GM12878 (cell line): ENCODE data around the gene ARF3. TPM values are rescaled to one million over a fixed set of nuclear protein-coding genes. Genes with fewer than 3 reads are reported as not detected.

Experiments
- ATF3 ChIP-seq: IDR thresholded peaks from 2 replicates; pipeline ENCODE4 v1.6.1; 2011; ENCODE audit warnings: low read depth, mild to moderate bottlenecking, low read length, moderate library complexity, borderline replicate concordance; ENCODE audit errors: extremely low read depth
- CBX3 ChIP-seq: fragments of 200-600 bp; sonication (generic); IDR thresholded peaks from 2 replicates; pipeline ENCODE4 v1.6.1; 2016; ENCODE audit warnings: low read depth, borderline replicate concordance
- E2F8 ChIP-seq: fragments of 450-650 bp; IDR thresholded peaks from 2 replicates; pipeline ENCODE4 v1.6.1; 2018; ENCODE audit warnings: mild to moderate bottlenecking, low read depth, moderate library complexity; ENCODE audit not compliant: partially characterized antibody
- FOXK2 ChIP-seq: fragments of 450-650 bp; IDR thresholded peaks from 2 replicates; pipeline ENCODE4 v1.6.1; 2017; ENCODE audit warnings: mild to moderate bottlenecking, moderate library complexity
- polyA plus RNA-seq, 11 experiments: library from polyadenylated mRNA; depleted of rRNA in 4 of 11; unstranded in 6 of 11; stranded (reverse) in 5 of 11; fragments of >200 nt; fragmentation: Nextera tagmentation in 4 of 11; fragmentation: Illumina TruSeq in 1 of 11; extraction: Ambion mirVana in 4 of 11; extraction: Trizol in 1 of 11; gene quantifications; 1 replicate in 1 of 11; 2 replicates in 10 of 11; pipeline versions ENCODE4 v1.2.1 to v1.2.3, GENCODE V29; 2011 to 2016; ENCODE audit warnings: inconsistent platforms in 2 of 11, missing spikeins in 2 of 11, low read depth in 1 of 11
- total RNA-seq, 4 experiments: library from RNA; depleted of rRNA in 3 of 4; stranded (reverse); fragments of >200 nt in 3 of 4; fragmentation: Illumina TruSeq in 1 of 4; extraction: Trizol in 1 of 4; gene quantifications; 2 replicates each; pipeline versions ENCODE4 v1.2.1 to v1.2.3, GENCODE V29; 2013 to 2021
- TF ChIP-seq, protein P1 (sequence below): fragments of 450-650 bp; IDR thresholded peaks from 2 replicates; pipeline ENCODE4 v1.6.1; 2016; ENCODE audit warnings: mild to moderate bottlenecking

The ARF3 gene
- total and polyA plus RNA-seq, 10 of the 15 experiments (the other 5 are each of a cell fraction or from before 2014, with no cell fraction given) = 8.7 to 263 (median 74.4) TPM

DNA sequence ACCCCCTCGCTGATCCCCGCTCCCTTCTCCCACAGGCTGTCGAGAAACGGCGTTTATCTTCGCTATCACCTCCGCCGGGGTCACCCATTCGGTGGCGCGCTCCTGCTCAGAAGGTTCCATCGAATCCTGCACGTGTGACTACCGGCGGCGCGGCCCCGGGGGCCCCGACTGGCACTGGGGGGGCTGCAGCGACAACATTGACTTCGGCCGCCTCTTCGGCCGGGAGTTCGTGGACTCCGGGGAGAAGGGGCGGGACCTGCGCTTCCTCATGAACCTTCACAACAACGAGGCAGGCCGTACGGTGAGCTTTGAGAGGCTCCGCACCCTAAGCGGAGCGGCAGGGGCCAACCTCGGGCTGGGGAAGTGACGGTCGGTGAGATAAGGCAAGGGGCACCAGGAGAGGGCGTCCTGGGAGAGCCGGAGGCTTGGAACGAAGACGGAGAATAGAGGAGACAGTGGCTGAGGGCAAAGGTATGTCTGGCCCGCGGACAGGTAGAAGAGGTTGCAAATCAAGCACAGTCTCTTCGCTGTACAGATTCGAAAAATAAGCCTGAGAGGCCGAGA lies 23.2 kb upstream of the ARF3 start (continued):
- TF ChIP-seq CBX3 (no peak), E2F8 (no peak), ATF3 (no peak), FOXK2 (no peak)
- TF ChIP-seq, protein P1, sequence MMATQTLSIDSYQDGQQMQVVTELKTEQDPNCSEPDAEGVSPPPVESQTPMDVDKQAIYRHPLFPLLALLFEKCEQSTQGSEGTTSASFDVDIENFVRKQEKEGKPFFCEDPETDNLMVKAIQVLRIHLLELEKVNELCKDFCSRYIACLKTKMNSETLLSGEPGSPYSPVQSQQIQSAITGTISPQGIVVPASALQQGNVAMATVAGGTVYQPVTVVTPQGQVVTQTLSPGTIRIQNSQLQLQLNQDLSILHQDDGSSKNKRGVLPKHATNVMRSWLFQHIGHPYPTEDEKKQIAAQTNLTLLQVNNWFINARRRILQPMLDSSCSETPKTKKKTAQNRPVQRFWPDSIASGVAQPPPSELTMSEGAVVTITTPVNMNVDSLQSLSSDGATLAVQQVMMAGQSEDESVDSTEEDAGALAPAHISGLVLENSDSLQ = no peak
